GM23338 (cell line): ENCODE measurements around the gene NSD1. TPM values are rescaled to one million over a fixed set of nuclear protein-coding genes. Genes with fewer than 3 reads are reported as not detected.

Source experiments
- ATAC-seq: fragments of 200-7000 bp; cut with Tn5 transposase; 3 replicates; pipeline ENCODE4 v1.9.1; 2020
- DNase-seq: peaks from one replicate; pipeline ENCODE4 v3.0.0-alpha.2; 2015; ENCODE audit warnings: low spot score
- H2AFZ ChIP-seq: fragments of 200-600 bp; sonication (generic); 2 replicates; pipeline ENCODE4 v1.8.0; 2016; ENCODE audit warnings: antibody characterized with exemption, mild to moderate bottlenecking, moderate library complexity
- H3F3A ChIP-seq: fragments of 200-600 bp; sonication (generic); replicated peaks from 2 replicates; pipeline ENCODE4 v1.8.0; 2017; ENCODE audit warnings: antibody characterized with exemption, mixed run types, low read depth
- H3K27ac ChIP-seq: fragments of 200-600 bp; sonication (generic); 2 replicates; pipeline ENCODE4 v1.6.1; 2016; ENCODE audit warnings: low read depth
- H3K27me3 ChIP-seq: fragments of 200-600 bp; sonication (generic); 2 replicates; pipeline ENCODE4 v1.8.0; 2016; ENCODE audit warnings: mild to moderate bottlenecking, mixed run types, moderate library complexity; ENCODE audit not compliant: insufficient read depth
- H3K36me3 ChIP-seq: fragments of 200-600 bp; sonication (generic); 2 replicates; pipeline ENCODE4 v1.8.0; 2016; ENCODE audit warnings: mild to moderate bottlenecking; ENCODE audit not compliant: insufficient read depth
- H3K4me1 ChIP-seq: fragments of 200-600 bp; sonication (generic); 2 replicates; pipeline ENCODE4 v1.8.0; 2016; ENCODE audit warnings: mild to moderate bottlenecking, moderate library complexity; ENCODE audit not compliant: insufficient read depth
- H3K4me2 ChIP-seq: fragments of 200-600 bp; sonication (generic); 2 replicates; pipeline ENCODE4 v1.7.1; 2017; ENCODE audit warnings: mixed run types
- H3K4me3 ChIP-seq: fragments of 200-600 bp; sonication (generic); 2 replicates; pipeline ENCODE4 v1.6.1; 2016; ENCODE audit warnings: mixed run types
- H3K79me2 ChIP-seq: fragments of 200-600 bp; sonication (generic); replicated peaks from 2 replicates; pipeline ENCODE4 v1.8.0; 2017; ENCODE audit warnings: mild to moderate bottlenecking; ENCODE audit not compliant: insufficient read depth
- H3K9me2 ChIP-seq: fragments of 200-600 bp; sonication (generic); 2 replicates; pipeline ENCODE4 v1.8.0; 2017; ENCODE audit not compliant: insufficient read depth
- H4K20me1 ChIP-seq: fragments of 200-600 bp; sonication (generic); replicated peaks from 2 replicates; pipeline ENCODE4 v1.8.0; 2017; ENCODE audit warnings: mild to moderate bottlenecking; ENCODE audit not compliant: insufficient read depth
- H3K27ac Mint-ChIP-seq: 2 replicates; pipeline ENCODE4 v1.8.0; 2020; ENCODE audit warnings: inconsistent platforms, mild to moderate bottlenecking, moderate library complexity, mixed read lengths
- H3K27me3 Mint-ChIP-seq: 3 replicates; pipeline ENCODE4 v1.8.0; 2022; ENCODE audit warnings: low read depth, mild to moderate bottlenecking, moderate library complexity, mixed read lengths, inconsistent platforms; ENCODE audit not compliant: insufficient read depth, poor library complexity
- H3K36me3 Mint-ChIP-seq: 3 replicates; pipeline ENCODE4 v1.8.0; 2021; ENCODE audit warnings: low read depth, mild to moderate bottlenecking, inconsistent platforms, moderate library complexity, mixed read lengths
- H3K4me1 Mint-ChIP-seq: 3 replicates; pipeline ENCODE4 v1.8.0; 2020; ENCODE audit warnings: mild to moderate bottlenecking, inconsistent platforms, mixed read lengths
- H3K4me3 Mint-ChIP-seq: 3 replicates; pipeline ENCODE4 v1.8.0; 2021; ENCODE audit warnings: moderate library complexity, mild to moderate bottlenecking, inconsistent platforms, mixed read lengths
- H3K9me3 Mint-ChIP-seq: 3 replicates; pipeline ENCODE4 v1.8.0; 2020; ENCODE audit warnings: moderate library complexity, mild to moderate bottlenecking, inconsistent platforms, mixed read lengths
- CREB1 ChIP-seq: fragments of 250-450 bp; sonication (Bioruptor Pico); IDR thresholded peaks from 2 replicates; pipeline ENCODE4 v1.5.0; 2020; ENCODE audit warnings: low read depth, mild to moderate bottlenecking, moderate library complexity
- EZH2 ChIP-seq: fragments of 200-600 bp; sonication (generic); IDR thresholded peaks from one replicate; pipeline ENCODE4 v1.8.0; 2017; ENCODE audit warnings: antibody characterized with exemption, mild to moderate bottlenecking, low read depth; ENCODE audit not compliant: unreplicated experiment
- EZH2phosphoT487 ChIP-seq: fragments of 200-600 bp; sonication (generic); IDR thresholded peaks from one replicate; pipeline ENCODE4 v1.8.1; 2018; ENCODE audit warnings: antibody characterized with exemption; ENCODE audit not compliant: unreplicated experiment
- NANOG ChIP-seq: IDR thresholded peaks from 2 replicates; pipeline ENCODE4 v1.6.1; 2016; ENCODE audit warnings: antibody characterized with exemption, borderline replicate concordance
- POLR2AphosphoS5 ChIP-seq: IDR thresholded peaks from 2 replicates; pipeline ENCODE4 v1.6.1; 2016; ENCODE audit warnings: antibody characterized with exemption, low read depth
- STAT1 ChIP-seq: IDR thresholded peaks from one replicate; pipeline ENCODE4 v1.6.1; 2016; ENCODE audit warnings: antibody characterized with exemption; ENCODE audit not compliant: unreplicated experiment
- ZNF114 ChIP-seq: fragments of 250-450 bp; sonication (Bioruptor Pico); IDR thresholded peaks from 2 replicates; pipeline ENCODE4 v1.5.0; 2020; ENCODE audit warnings: mild to moderate bottlenecking, moderate library complexity
- ZNF331 ChIP-seq: fragments of 250-450 bp; sonication (Bioruptor Pico); IDR thresholded peaks from 2 replicates; pipeline ENCODE4 v1.5.0; 2020; ENCODE audit warnings: low read depth, mild to moderate bottlenecking, moderate library complexity
- polyA plus RNA-seq: library from polyadenylated mRNA; unstranded; fragments of >200 nt; fragmentation: Nextera tagmentation; extraction: Ambion mirVana; gene quantifications from 2 replicates; pipeline ENCODE4 v1.2.1, GENCODE V29; 2016
- total RNA-seq: library from RNA; depleted of rRNA; stranded (reverse); fragments of >200 nt; shearing (Covaris generic); gene quantifications from 2 replicates; pipeline ENCODE4 v1.2.3, GENCODE V29; 2014
- TF ChIP-seq, protein P1 (sequence below): IDR thresholded peaks from 2 replicates; pipeline ENCODE4 v1.6.1; 2016; ENCODE audit warnings: antibody characterized with exemption
- TF ChIP-seq, protein P2 (sequence below), 2 experiments: fragments of 200-600 bp in 1 of 2; sonication (generic) in 1 of 2; conservative IDR thresholded peaks; 2 replicates each; pipeline versions ENCODE4 v1.5.1 to v1.6.1; 2016 to 2017; ENCODE audit warnings: antibody characterized with exemption in 2 of 2, low read depth in 2 of 2, mild to moderate bottlenecking in 2 of 2, moderate library complexity in 1 of 2
- TF ChIP-seq, protein P3 (sequence below): fragments of 250-450 bp; sonication (Bioruptor Pico); IDR thresholded peaks from 2 replicates; pipeline ENCODE4 v1.5.0; 2020; ENCODE audit warnings: mild to moderate bottlenecking, moderate library complexity

The NSD1 gene
- total and polyA plus RNA-seq, 2 experiments from 2014 or later: 96.4 to 106 TPM

DNA sequence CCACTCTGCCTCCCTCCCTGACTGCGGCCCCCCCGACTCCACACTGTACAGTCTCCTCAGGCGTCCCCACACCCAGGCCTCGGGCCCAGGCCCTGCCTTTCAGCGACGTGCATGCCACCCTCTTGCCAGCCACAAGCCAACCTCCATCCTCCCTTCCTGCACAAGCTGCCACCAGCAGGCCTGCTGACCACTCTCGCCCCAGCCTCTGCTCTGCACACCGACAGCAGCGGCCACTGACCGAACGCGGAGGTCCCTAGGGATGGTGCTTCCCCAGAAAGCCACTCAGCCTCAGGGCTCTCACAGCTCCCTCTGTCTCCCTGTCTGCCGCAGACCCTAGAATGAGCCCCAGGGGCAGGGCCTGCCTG is 199.3 kb downstream of the NSD1 start:
- Histone ChIP-seq H3K27ac (no peak overlapping the region), H3K4me1 (no peaks in the 10 kb centered on the region), H3K4me2 (no peak overlapping the region), H3K79me2 (no peaks in the 10 kb centered on the region), H2AFZ (no peak overlapping the region), H3K36me3 (peaks cover 5% of the 10 kb centered on the region; the same call in 1 of the 2 replicates), H4K20me1 (peaks cover 3% of the 10 kb centered on the region; the same call in 1 of the 2 replicates), H3K9me2 (no peaks in the 10 kb centered on the region), H3K27me3 (no peaks in the 10 kb centered on the region), H3K4me3 (no peak overlapping the region), H3F3A (no peaks in the 10 kb centered on the region)
- DNase-seq (no peak), ATAC-seq (no peak)
- Mint-ChIP-seq H3K9me3 (no peaks in the 10 kb centered on the region), H3K27me3 (peaks cover 10% of the 10 kb centered on the region), H3K4me1 (peaks cover 14% of the 10 kb centered on the region), H3K36me3 (peaks cover 56% of the 10 kb centered on the region), H3K27ac (no peak overlapping the region), H3K4me3 (no peak overlapping the region)
- TF ChIP-seq ZNF331 (CRISPR knock-in tag): no peak

DNA sequence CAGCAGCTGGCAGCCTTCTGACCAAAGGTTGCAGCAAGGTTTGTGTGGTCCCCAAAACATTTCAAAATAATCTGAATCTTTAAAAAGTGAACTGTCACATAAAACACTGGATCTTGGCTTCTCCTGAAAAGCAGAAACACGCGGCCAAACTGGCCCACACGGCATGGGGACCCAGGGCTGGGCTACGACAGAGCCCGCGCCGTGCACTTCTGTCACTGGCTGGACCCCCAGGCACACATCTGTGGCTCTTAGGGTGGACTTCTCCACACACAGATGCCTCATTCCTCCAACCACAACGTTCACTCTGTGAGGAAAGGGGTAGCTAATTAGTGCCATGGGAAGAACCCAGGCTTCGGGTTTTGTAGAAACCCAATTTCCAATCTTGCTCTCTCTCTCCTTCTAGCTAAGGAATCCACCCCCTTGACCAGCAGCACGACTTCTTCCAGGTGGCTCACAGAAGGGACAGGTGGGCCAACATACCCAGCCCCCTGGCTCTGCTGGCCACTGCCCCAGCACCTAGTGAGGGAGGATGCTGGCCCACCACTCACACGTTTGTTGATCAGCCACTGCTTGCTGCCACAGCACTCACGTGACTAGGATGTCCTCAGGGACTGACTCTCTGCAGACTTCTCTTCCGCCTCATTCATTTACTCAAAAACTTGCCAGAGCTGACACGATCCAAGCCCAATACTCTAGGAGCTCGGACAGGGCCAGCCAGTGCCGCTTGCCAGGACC is 200.0 kb downstream of the NSD1 start:
- H3K79me2 ChIP-seq: no peaks in the 10 kb centered on the region
- no peaks in the 10 kb centered on the region for H3K27me3 ChIP-seq
- no peak overlapping the region for H2AFZ ChIP-seq
- no peak overlapping the region for H3K27ac Mint-ChIP-seq
- H3K9me2 ChIP-seq: no peaks in the 10 kb centered on the region
- H3K4me1 Mint-ChIP-seq: peaks cover 14% of the 10 kb centered on the region
- H3K9me3 Mint-ChIP-seq: no peaks in the 10 kb centered on the region
- H3K4me1 ChIP-seq: no peaks in the 10 kb centered on the region
- H3F3A ChIP-seq: no peaks in the 10 kb centered on the region
- peaks cover 3% of the 10 kb centered on the region; the same call in 1 of the 2 replicates for H4K20me1 ChIP-seq
- no peak for ATAC-seq
- TF ChIP-seq EZH2: no peak
- no peak for TF ChIP-seq NANOG
- TF ChIP-seq ZNF331 (CRISPR knock-in tag): no peak
- TF ChIP-seq, protein P1, sequence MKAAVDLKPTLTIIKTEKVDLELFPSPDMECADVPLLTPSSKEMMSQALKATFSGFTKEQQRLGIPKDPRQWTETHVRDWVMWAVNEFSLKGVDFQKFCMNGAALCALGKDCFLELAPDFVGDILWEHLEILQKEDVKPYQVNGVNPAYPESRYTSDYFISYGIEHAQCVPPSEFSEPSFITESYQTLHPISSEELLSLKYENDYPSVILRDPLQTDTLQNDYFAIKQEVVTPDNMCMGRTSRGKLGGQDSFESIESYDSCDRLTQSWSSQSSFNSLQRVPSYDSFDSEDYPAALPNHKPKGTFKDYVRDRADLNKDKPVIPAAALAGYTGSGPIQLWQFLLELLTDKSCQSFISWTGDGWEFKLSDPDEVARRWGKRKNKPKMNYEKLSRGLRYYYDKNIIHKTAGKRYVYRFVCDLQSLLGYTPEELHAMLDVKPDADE: no peak
- TF ChIP-seq ZNF114: no peak
- TF ChIP-seq POLR2AphosphoS5: no peak
- TF ChIP-seq, protein P2, sequence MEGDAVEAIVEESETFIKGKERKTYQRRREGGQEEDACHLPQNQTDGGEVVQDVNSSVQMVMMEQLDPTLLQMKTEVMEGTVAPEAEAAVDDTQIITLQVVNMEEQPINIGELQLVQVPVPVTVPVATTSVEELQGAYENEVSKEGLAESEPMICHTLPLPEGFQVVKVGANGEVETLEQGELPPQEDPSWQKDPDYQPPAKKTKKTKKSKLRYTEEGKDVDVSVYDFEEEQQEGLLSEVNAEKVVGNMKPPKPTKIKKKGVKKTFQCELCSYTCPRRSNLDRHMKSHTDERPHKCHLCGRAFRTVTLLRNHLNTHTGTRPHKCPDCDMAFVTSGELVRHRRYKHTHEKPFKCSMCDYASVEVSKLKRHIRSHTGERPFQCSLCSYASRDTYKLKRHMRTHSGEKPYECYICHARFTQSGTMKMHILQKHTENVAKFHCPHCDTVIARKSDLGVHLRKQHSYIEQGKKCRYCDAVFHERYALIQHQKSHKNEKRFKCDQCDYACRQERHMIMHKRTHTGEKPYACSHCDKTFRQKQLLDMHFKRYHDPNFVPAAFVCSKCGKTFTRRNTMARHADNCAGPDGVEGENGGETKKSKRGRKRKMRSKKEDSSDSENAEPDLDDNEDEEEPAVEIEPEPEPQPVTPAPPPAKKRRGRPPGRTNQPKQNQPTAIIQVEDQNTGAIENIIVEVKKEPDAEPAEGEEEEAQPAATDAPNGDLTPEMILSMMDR (conservative IDR thresholded peaks at IDR 0.05; ENCODE audit: low read depth in 2 of 2): no peak
- no peak for TF ChIP-seq CREB1
- TF ChIP-seq EZH2phosphoT487: no peak
- TF ChIP-seq, protein P3, sequence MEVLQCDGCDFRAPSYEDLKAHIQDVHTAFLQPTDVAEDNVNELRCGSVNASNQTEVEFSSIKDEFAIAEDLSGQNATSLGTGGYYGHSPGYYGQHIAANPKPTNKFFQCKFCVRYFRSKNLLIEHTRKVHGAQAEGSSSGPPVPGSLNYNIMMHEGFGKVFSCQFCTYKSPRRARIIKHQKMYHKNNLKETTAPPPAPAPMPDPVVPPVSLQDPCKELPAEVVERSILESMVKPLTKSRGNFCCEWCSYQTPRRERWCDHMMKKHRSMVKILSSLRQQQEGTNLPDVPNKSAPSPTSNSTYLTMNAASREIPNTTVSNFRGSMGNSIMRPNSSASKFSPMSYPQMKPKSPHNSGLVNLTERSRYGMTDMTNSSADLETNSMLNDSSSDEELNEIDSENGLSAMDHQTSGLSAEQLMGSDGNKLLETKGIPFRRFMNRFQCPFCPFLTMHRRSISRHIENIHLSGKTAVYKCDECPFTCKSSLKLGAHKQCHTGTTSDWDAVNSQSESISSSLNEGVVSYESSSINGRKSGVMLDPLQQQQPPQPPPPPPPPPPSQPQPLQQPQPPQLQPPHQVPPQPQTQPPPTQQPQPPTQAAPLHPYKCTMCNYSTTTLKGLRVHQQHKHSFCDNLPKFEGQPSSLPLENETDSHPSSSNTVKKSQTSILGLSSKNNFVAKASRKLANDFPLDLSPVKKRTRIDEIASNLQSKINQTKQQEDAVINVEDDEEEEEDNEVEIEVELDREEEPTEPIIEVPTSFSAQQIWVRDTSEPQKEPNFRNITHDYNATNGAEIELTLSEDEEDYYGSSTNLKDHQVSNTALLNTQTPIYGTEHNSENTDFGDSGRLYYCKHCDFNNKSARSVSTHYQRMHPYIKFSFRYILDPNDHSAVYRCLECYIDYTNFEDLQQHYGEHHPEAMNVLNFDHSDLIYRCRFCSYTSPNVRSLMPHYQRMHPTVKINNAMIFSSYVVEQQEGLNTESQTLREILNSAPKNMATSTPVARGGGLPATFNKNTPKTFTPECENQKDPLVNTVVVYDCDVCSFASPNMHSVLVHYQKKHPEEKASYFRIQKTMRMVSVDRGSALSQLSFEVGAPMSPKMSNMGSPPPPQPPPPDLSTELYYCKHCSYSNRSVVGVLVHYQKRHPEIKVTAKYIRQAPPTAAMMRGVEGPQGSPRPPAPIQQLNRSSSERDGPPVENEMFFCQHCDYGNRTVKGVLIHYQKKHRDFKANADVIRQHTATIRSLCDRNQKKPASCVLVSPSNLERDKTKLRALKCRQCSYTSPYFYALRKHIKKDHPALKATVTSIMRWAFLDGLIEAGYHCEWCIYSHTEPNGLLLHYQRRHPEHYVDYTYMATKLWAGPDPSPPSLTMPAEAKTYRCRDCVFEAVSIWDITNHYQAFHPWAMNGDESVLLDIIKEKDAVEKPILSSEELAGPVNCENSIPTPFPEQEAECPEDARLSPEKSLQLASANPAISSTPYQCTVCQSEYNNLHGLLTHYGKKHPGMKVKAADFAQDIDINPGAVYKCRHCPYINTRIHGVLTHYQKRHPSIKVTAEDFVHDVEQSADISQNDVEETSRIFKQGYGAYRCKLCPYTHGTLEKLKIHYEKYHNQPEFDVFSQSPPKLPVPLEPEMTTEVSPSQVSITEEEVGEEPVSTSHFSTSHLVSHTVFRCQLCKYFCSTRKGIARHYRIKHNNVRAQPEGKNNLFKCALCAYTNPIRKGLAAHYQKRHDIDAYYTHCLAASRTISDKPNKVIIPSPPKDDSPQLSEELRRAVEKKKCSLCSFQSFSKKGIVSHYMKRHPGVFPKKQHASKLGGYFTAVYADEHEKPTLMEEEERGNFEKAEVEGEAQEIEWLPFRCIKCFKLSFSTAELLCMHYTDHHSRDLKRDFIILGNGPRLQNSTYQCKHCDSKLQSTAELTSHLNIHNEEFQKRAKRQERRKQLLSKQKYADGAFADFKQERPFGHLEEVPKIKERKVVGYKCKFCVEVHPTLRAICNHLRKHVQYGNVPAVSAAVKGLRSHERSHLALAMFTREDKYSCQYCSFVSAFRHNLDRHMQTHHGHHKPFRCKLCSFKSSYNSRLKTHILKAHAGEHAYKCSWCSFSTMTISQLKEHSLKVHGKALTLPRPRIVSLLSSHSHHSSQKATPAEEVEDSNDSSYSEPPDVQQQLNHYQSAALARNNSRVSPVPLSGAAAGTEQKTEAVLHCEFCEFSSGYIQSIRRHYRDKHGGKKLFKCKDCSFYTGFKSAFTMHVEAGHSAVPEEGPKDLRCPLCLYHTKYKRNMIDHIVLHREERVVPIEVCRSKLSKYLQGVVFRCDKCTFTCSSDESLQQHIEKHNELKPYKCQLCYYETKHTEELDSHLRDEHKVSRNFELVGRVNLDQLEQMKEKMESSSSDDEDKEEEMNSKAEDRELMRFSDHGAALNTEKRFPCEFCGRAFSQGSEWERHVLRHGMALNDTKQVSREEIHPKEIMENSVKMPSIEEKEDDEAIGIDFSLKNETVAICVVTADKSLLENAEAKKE (CRISPR knock-in tag): no peak
- TF ChIP-seq STAT1: no peak
- no peak overlapping the region for H3K4me2 ChIP-seq
- H3K36me3 Mint-ChIP-seq: peaks cover 56% of the 10 kb centered on the region
- H3K4me3 Mint-ChIP-seq: no peak overlapping the region
- H3K27ac ChIP-seq: no peak overlapping the region
- peaks cover 5% of the 10 kb centered on the region; the same call in 1 of the 2 replicates for H3K36me3 ChIP-seq
- no peak overlapping the region for H3K4me3 ChIP-seq
- H3K27me3 Mint-ChIP-seq: peaks cover 10% of the 10 kb centered on the region
- no peak for DNase-seq
